GM23338 (cell line): ENCODE measurements around the gene CLCN4. TPM values are rescaled to one million over a fixed set of nuclear protein-coding genes. Genes with fewer than 3 reads are reported as not detected.

Experiments used
- ATAC-seq: fragments of 200-7000 bp; cut with Tn5 transposase; 3 replicates; pipeline ENCODE4 v1.9.1; 2020
- DNase-seq: peaks from one replicate; pipeline ENCODE4 v3.0.0-alpha.2; 2015; ENCODE audit warnings: low spot score
- H2AFZ ChIP-seq: fragments of 200-600 bp; sonication (generic); 2 replicates; pipeline ENCODE4 v1.8.0; 2016; ENCODE audit warnings: antibody characterized with exemption, mild to moderate bottlenecking, moderate library complexity
- H3F3A ChIP-seq: fragments of 200-600 bp; sonication (generic); replicated peaks from 2 replicates; pipeline ENCODE4 v1.8.0; 2017; ENCODE audit warnings: antibody characterized with exemption, mixed run types, low read depth
- H3K27ac ChIP-seq: fragments of 200-600 bp; sonication (generic); 2 replicates; pipeline ENCODE4 v1.6.1; 2016; ENCODE audit warnings: low read depth
- H3K27me3 ChIP-seq: fragments of 200-600 bp; sonication (generic); 2 replicates; pipeline ENCODE4 v1.8.0; 2016; ENCODE audit warnings: mild to moderate bottlenecking, mixed run types, moderate library complexity; ENCODE audit not compliant: insufficient read depth
- H3K36me3 ChIP-seq: fragments of 200-600 bp; sonication (generic); 2 replicates; pipeline ENCODE4 v1.8.0; 2016; ENCODE audit warnings: mild to moderate bottlenecking; ENCODE audit not compliant: insufficient read depth
- H3K4me1 ChIP-seq: fragments of 200-600 bp; sonication (generic); 2 replicates; pipeline ENCODE4 v1.8.0; 2016; ENCODE audit warnings: mild to moderate bottlenecking, moderate library complexity; ENCODE audit not compliant: insufficient read depth
- H3K4me2 ChIP-seq: fragments of 200-600 bp; sonication (generic); 2 replicates; pipeline ENCODE4 v1.7.1; 2017; ENCODE audit warnings: mixed run types
- H3K4me3 ChIP-seq: fragments of 200-600 bp; sonication (generic); 2 replicates; pipeline ENCODE4 v1.6.1; 2016; ENCODE audit warnings: mixed run types
- H3K79me2 ChIP-seq: fragments of 200-600 bp; sonication (generic); replicated peaks from 2 replicates; pipeline ENCODE4 v1.8.0; 2017; ENCODE audit warnings: mild to moderate bottlenecking; ENCODE audit not compliant: insufficient read depth
- H3K9me2 ChIP-seq: fragments of 200-600 bp; sonication (generic); 2 replicates; pipeline ENCODE4 v1.8.0; 2017; ENCODE audit not compliant: insufficient read depth
- H4K20me1 ChIP-seq: fragments of 200-600 bp; sonication (generic); replicated peaks from 2 replicates; pipeline ENCODE4 v1.8.0; 2017; ENCODE audit warnings: mild to moderate bottlenecking; ENCODE audit not compliant: insufficient read depth
- H3K27ac Mint-ChIP-seq: 2 replicates; pipeline ENCODE4 v1.8.0; 2020; ENCODE audit warnings: inconsistent platforms, mild to moderate bottlenecking, moderate library complexity, mixed read lengths
- H3K27me3 Mint-ChIP-seq: 3 replicates; pipeline ENCODE4 v1.8.0; 2022; ENCODE audit warnings: low read depth, mild to moderate bottlenecking, moderate library complexity, mixed read lengths, inconsistent platforms; ENCODE audit not compliant: insufficient read depth, poor library complexity
- H3K36me3 Mint-ChIP-seq: 3 replicates; pipeline ENCODE4 v1.8.0; 2021; ENCODE audit warnings: low read depth, mild to moderate bottlenecking, inconsistent platforms, moderate library complexity, mixed read lengths
- H3K4me1 Mint-ChIP-seq: 3 replicates; pipeline ENCODE4 v1.8.0; 2020; ENCODE audit warnings: mild to moderate bottlenecking, inconsistent platforms, mixed read lengths
- H3K4me3 Mint-ChIP-seq: 3 replicates; pipeline ENCODE4 v1.8.0; 2021; ENCODE audit warnings: moderate library complexity, mild to moderate bottlenecking, inconsistent platforms, mixed read lengths
- H3K9me3 Mint-ChIP-seq: 3 replicates; pipeline ENCODE4 v1.8.0; 2020; ENCODE audit warnings: moderate library complexity, mild to moderate bottlenecking, inconsistent platforms, mixed read lengths
- CREB1 ChIP-seq: fragments of 250-450 bp; sonication (Bioruptor Pico); IDR thresholded peaks from 2 replicates; pipeline ENCODE4 v1.5.0; 2020; ENCODE audit warnings: low read depth, mild to moderate bottlenecking, moderate library complexity
- CTCF ChIP-seq, 2 experiments: fragments of 200-600 bp in 1 of 2; sonication (generic) in 1 of 2; conservative IDR thresholded peaks; 2 replicates each; pipeline versions ENCODE4 v1.5.1 to v1.6.1; 2016 to 2017; ENCODE audit warnings: antibody characterized with exemption in 2 of 2, low read depth in 2 of 2, mild to moderate bottlenecking in 2 of 2, moderate library complexity in 1 of 2
- ETS1 ChIP-seq: IDR thresholded peaks from 2 replicates; pipeline ENCODE4 v1.6.1; 2016; ENCODE audit warnings: antibody characterized with exemption
- EZH2 ChIP-seq: fragments of 200-600 bp; sonication (generic); IDR thresholded peaks from one replicate; pipeline ENCODE4 v1.8.0; 2017; ENCODE audit warnings: antibody characterized with exemption, mild to moderate bottlenecking, low read depth; ENCODE audit not compliant: unreplicated experiment
- EZH2phosphoT487 ChIP-seq: fragments of 200-600 bp; sonication (generic); IDR thresholded peaks from one replicate; pipeline ENCODE4 v1.8.1; 2018; ENCODE audit warnings: antibody characterized with exemption; ENCODE audit not compliant: unreplicated experiment
- JUNB ChIP-seq: IDR thresholded peaks from one replicate; pipeline ENCODE4 v1.6.1; 2016; ENCODE audit warnings: antibody characterized with exemption; ENCODE audit not compliant: unreplicated experiment
- NANOG ChIP-seq: IDR thresholded peaks from 2 replicates; pipeline ENCODE4 v1.6.1; 2016; ENCODE audit warnings: antibody characterized with exemption, borderline replicate concordance
- POLR2AphosphoS5 ChIP-seq: IDR thresholded peaks from 2 replicates; pipeline ENCODE4 v1.6.1; 2016; ENCODE audit warnings: antibody characterized with exemption, low read depth
- REST ChIP-seq: IDR thresholded peaks from one replicate; pipeline ENCODE4 v1.6.1; 2018; ENCODE audit warnings: antibody characterized with exemption; ENCODE audit not compliant: unreplicated experiment
- STAT1 ChIP-seq: IDR thresholded peaks from one replicate; pipeline ENCODE4 v1.6.1; 2016; ENCODE audit warnings: antibody characterized with exemption; ENCODE audit not compliant: unreplicated experiment
- ZNF114 ChIP-seq: fragments of 250-450 bp; sonication (Bioruptor Pico); IDR thresholded peaks from 2 replicates; pipeline ENCODE4 v1.5.0; 2020; ENCODE audit warnings: mild to moderate bottlenecking, moderate library complexity
- polyA plus RNA-seq: library from polyadenylated mRNA; unstranded; fragments of >200 nt; fragmentation: Nextera tagmentation; extraction: Ambion mirVana; gene quantifications from 2 replicates; pipeline ENCODE4 v1.2.1, GENCODE V29; 2016
- total RNA-seq: library from RNA; depleted of rRNA; stranded (reverse); fragments of >200 nt; shearing (Covaris generic); gene quantifications from 2 replicates; pipeline ENCODE4 v1.2.3, GENCODE V29; 2014

Gene CLCN4
- total and polyA plus RNA-seq, 2 experiments from 2014 or later = 1.2 to 4.9 TPM

DNA sequence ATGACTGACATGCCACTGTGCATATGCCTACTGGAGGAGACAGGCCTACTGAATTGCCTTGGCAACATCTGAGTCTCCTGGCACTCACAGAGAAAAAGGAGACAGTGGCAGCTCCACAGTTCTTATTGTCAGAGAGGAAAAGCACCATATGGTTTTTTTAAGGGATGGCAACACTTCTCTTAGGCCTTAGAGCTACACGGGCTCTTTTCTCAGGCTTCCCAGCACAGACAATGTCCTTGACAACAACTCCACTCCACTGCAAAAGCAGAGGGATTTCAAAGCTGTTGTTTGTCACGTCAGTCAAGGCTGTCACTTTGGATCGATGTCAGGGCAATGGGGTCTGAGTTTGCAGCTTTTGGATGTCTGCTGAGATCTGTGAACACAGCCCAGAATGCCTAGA, 4.7 kb upstream of the CLCN4 start:
- peaks cover 1% of the 10 kb centered on the region for H3K4me1 ChIP-seq
- H3K4me3 ChIP-seq = no peak overlapping the region
- no peak overlapping the region for H2AFZ ChIP-seq
- H3K4me2 ChIP-seq = no peak overlapping the region
- peaks cover 9% of the 10 kb centered on the region for H3K4me1 Mint-ChIP-seq
- DNase-seq (no peak), ATAC-seq (no peak)
- no peaks in the 10 kb centered on the region for H4K20me1 ChIP-seq
- no peak for TF ChIP-seq STAT1
- TF ChIP-seq REST = no peak
- TF ChIP-seq JUNB = no peak
- no peak for TF ChIP-seq NANOG
- H3K36me3 Mint-ChIP-seq = no peaks in the 10 kb centered on the region
- no peaks in the 10 kb centered on the region for H3K9me3 Mint-ChIP-seq
- peaks cover 1% of the 10 kb centered on the region for H3K27me3 Mint-ChIP-seq
- H3F3A ChIP-seq = no peaks in the 10 kb centered on the region
- no peak overlapping the region for H3K27ac ChIP-seq
- no peak overlapping the region for H3K4me3 Mint-ChIP-seq
- H3K27ac Mint-ChIP-seq = no peak overlapping the region
- no peaks in the 10 kb centered on the region for H3K36me3 ChIP-seq
- no peaks in the 10 kb centered on the region for H3K27me3 ChIP-seq
- no peaks in the 10 kb centered on the region for H3K79me2 ChIP-seq
- no peaks in the 10 kb centered on the region for H3K9me2 ChIP-seq

- no peak for DNase-seq
- Histone ChIP-seq H3K36me3 (no peaks in the 10 kb centered on the region), H3K4me2 (no peak overlapping the region), H2AFZ (no peak overlapping the region), H3K27me3 (peaks cover 8% of the 10 kb centered on the region), H4K20me1 (no peaks in the 10 kb centered on the region), H3K4me3 (no peak overlapping the region), H3K27ac (no peak overlapping the region), H3K4me1 (peaks cover 10% of the 10 kb centered on the region), H3K79me2 (no peaks in the 10 kb centered on the region), H3K9me2 (no peaks in the 10 kb centered on the region), H3F3A (no peaks in the 10 kb centered on the region)
- no peak for TF ChIP-seq POLR2AphosphoS5
- no peak for TF ChIP-seq ETS1
- TF ChIP-seq EZH2 = no peak
- no peak for TF ChIP-seq ZNF114 (CRISPR knock-in tag)
- no peak for TF ChIP-seq NANOG
- TF ChIP-seq EZH2phosphoT487 = no peak
- TF ChIP-seq CREB1 = no peak
- TF ChIP-seq JUNB = no peak
- TF ChIP-seq STAT1 = no peak
- TF ChIP-seq CTCF (conservative IDR thresholded peaks at IDR 0.05; ENCODE audit: low read depth in 2 of 2) = no peak
- no peak for TF ChIP-seq REST
- Mint-ChIP-seq H3K4me1 (peaks cover 19% of the 10 kb centered on the region), H3K27ac (no peak overlapping the region), H3K9me3 (no peaks in the 10 kb centered on the region), H3K27me3 (peaks cover 1% of the 10 kb centered on the region), H3K4me3 (no peak overlapping the region), H3K36me3 (no peaks in the 10 kb centered on the region)
- ATAC-seq = no peak
These were observed 1.6 kb upstream of the CLCN4 start for GRCh38 chrX:10155137-10155536.
